Neuronal stem cell (in vitro differentiated cells): ENCODE results near the gene AANAT.
A peak's percentile ranks its signal among the peaks of the same experiment; 100 is the strongest.
"Not testable (repeated sequence)": the region's sequence is repeated elsewhere in the genome, so short reads cannot be mapped to it uniquely, and the experiment has no call there.

Experiments
- DNase-seq: peaks from one replicate; pipeline ENCODE4 v3.0.0-alpha.2; 2013; ENCODE audit warnings: low spot score
- H2AFZ ChIP-seq: one replicate; pipeline ENCODE4 v1.6.1; 2013; ENCODE audit warnings: mild to moderate bottlenecking, low read length, inconsistent platforms
- H2AK5ac ChIP-seq: 2 replicates; pipeline ENCODE4 v1.6.1; 2013; ENCODE audit warnings: low read depth, mild to moderate bottlenecking, inconsistent platforms, low read length, moderate library complexity, mixed read lengths
- H2BK120ac ChIP-seq: 2 replicates; pipeline ENCODE4 v1.6.1; 2013; ENCODE audit warnings: low read depth, mild to moderate bottlenecking, inconsistent platforms, low read length, moderate library complexity, mixed read lengths
- H2BK12ac ChIP-seq: one replicate; pipeline ENCODE4 v1.6.1; 2013; ENCODE audit warnings: low read length, inconsistent platforms
- H2BK15ac ChIP-seq: 2 replicates; pipeline ENCODE4 v1.6.1; 2013; ENCODE audit warnings: mild to moderate bottlenecking, low read length, inconsistent platforms, mixed read lengths
- H2BK5ac ChIP-seq: one replicate; pipeline ENCODE4 v1.6.1; 2013; ENCODE audit warnings: inconsistent platforms, mild to moderate bottlenecking, low read length, moderate library complexity
- H3K14ac ChIP-seq: one replicate; pipeline ENCODE4 v1.6.1; 2013; ENCODE audit warnings: low read length, inconsistent platforms
- H3K18ac ChIP-seq: 2 replicates; pipeline ENCODE4 v1.6.1; 2013; ENCODE audit warnings: low read length, inconsistent platforms
- H3K23ac ChIP-seq: 2 replicates; pipeline ENCODE4 v1.6.1; 2013; ENCODE audit warnings: low read depth, mild to moderate bottlenecking, mixed read lengths, low read length, inconsistent platforms; ENCODE audit not compliant: poor library complexity
- H3K27ac ChIP-seq: replicated peaks from 3 replicates; pipeline ENCODE4 v1.5.1; 2013; ENCODE audit warnings: low read length, inconsistent platforms
- H3K27me3 ChIP-seq, 3 experiments: 2 replicates each; pipeline ENCODE4 v1.6.1; 2013; ENCODE audit warnings: low read length in 3 of 3, mild to moderate bottlenecking in 2 of 3, inconsistent platforms in 1 of 3, low read depth in 1 of 3, mixed read lengths in 1 of 3, moderate library complexity in 1 of 3; ENCODE audit not compliant: control insufficient read depth in 3 of 3, insufficient read depth in 3 of 3
- H3K36me3 ChIP-seq, 2 donors: replicated peaks in 1 of 2; 2 replicates each; pipeline ENCODE4 v1.6.1; 2013; ENCODE audit warnings: low read length in 2 of 2; ENCODE audit not compliant: control insufficient read depth in 2 of 2, insufficient read depth in 2 of 2
- H3K4ac ChIP-seq: 2 replicates; pipeline ENCODE4 v1.6.1; 2013; ENCODE audit warnings: inconsistent platforms, mild to moderate bottlenecking, low read length, moderate library complexity
- H3K4me1 ChIP-seq, 2 donors: 1 replicate in 1 of 2; 2 replicates in 1 of 2; pipeline ENCODE4 v1.6.1; 2013; ENCODE audit warnings: low read length in 2 of 2, low read depth in 1 of 2; ENCODE audit not compliant: control insufficient read depth in 2 of 2, insufficient read depth in 1 of 2
- H3K4me2 ChIP-seq: one replicate; pipeline ENCODE4 v1.6.1; 2013; ENCODE audit warnings: mild to moderate bottlenecking, low read length, inconsistent platforms; ENCODE audit not compliant: insufficient read depth, poor library complexity, severe bottlenecking
- H3K4me3 ChIP-seq, 2 donors: 2 replicates each; pipeline ENCODE4 v1.5.1; 2013; ENCODE audit warnings: low read length in 2 of 2, mild to moderate bottlenecking in 2 of 2, inconsistent platforms in 1 of 2, moderate library complexity in 1 of 2
- H3K79me1 ChIP-seq: one replicate; pipeline ENCODE4 v1.6.1; 2013; ENCODE audit warnings: low read depth, mild to moderate bottlenecking, inconsistent platforms, low read length, moderate library complexity
- H3K9ac ChIP-seq: one replicate; pipeline ENCODE4 v1.6.1; 2013; ENCODE audit warnings: mild to moderate bottlenecking, low read depth, low read length, inconsistent platforms; ENCODE audit not compliant: poor library complexity
- H3K9me3 ChIP-seq, 2 donors: replicated peaks in 1 of 2; 2 replicates each; pipeline versions ENCODE3 to v1.6.1; 2013; ENCODE audit warnings: low read length in 2 of 2, mild to moderate bottlenecking in 2 of 2, inconsistent platforms in 1 of 2, low read depth in 1 of 2, mixed read lengths in 1 of 2, moderate library complexity in 1 of 2; ENCODE audit not compliant: control insufficient read depth in 2 of 2, insufficient read depth in 1 of 2
- H4K8ac ChIP-seq: one replicate; pipeline ENCODE4 v1.6.1; 2013; ENCODE audit warnings: low read depth, mild to moderate bottlenecking, inconsistent platforms, low read length, moderate library complexity
- H4K91ac ChIP-seq: one replicate; pipeline ENCODE4 v1.6.1; 2013; ENCODE audit warnings: low read length, low read depth, mild to moderate bottlenecking, inconsistent platforms; ENCODE audit not compliant: poor library complexity
- WGBS, 2 donors: extraction: QIAGEN DNeasy Blood & Tissue Kit; methylation state at CpG; one replicate each; pipeline ENCODE4 v1.1.7; 2013; ENCODE audit warnings: missing lambda C conversion rate in 2 of 2, mixed read lengths in 1 of 2; ENCODE audit not compliant: insufficient read length in 2 of 2, insufficient replicate concordance in 1 of 2; ENCODE audit errors: extremely low coverage in 2 of 2; 5-methylcytosine and 5-hydroxymethylcytosine counted together

The AANAT gene

DNA sequence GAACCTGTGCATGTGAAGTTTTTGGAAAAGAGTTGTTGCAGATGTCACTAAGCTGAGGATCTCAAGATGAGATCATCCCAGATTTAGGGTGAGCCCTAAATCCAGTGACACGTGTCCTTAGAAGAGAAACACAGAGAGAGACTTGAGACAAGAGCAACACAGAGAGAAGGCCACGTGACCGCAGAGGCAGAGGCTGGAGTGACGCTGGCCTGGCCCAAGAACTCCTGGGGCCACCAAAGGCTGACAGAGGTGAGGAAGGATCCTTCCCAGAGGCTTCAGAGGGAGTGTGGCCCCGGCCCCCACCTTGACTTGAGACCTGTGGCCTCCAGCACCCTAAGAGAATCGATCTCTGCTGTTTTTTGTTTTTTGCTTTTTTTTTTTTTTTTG is 45.9 kb downstream of the AANAT start:
- Histone ChIP-seq H2BK15ac (no peak overlapping the region), H3K9ac (no peak overlapping the region), H3K9me3 (no peaks in the 10 kb centered on the region), H4K91ac (no peak overlapping the region), H2BK5ac (no peak overlapping the region), H2AK5ac (no peak overlapping the region), H2AFZ (no peak overlapping the region), H3K18ac (no peak overlapping the region), H3K23ac (no peak overlapping the region), H3K4me1 (peaks cover 1 to 3% of the 10 kb centered on the region in 2 donors), H3K27ac (no peak overlapping the region), H3K4ac (no peak overlapping the region), H2BK120ac (no peak overlapping the region), H3K4me3 (no peak overlapping the region), H3K27me3 (peaks cover 0 to 20% (median 0%) of the 10 kb centered on the region in 3 experiments), H3K14ac (no peak overlapping the region), H3K36me3 (no peaks in the 10 kb centered on the region), H3K4me2 (no peak overlapping the region), H3K79me1 (no peaks in the 10 kb centered on the region), H4K8ac (no peak overlapping the region), H2BK12ac (no peak overlapping the region)
- DNase-seq, result no peak
- WGBS, 2 donors, result no CpG with 5 or more reads among the region's 6 CpGs

DNA sequence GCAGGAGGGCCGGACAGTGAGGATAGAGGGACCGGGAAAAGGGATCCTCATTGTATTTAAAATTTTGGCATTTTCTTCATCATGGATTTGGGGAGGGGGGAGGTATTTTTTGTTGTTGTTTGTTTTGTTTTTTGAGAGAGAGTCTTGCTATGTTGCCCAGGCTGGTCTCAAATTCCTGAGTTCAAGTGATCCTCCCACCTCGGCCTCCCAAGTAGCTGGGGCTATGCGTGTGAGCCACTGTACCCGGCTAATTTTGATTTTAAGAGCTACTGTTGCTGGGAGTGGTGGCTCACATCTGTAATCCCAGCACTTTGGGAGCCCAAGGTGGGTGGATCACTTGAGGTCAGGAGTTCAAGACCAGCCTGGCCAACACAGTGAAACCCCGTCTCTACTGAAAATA is 47.0 kb downstream of the AANAT start:
- not testable (repeated sequence) for H3K14ac ChIP-seq, H2AFZ ChIP-seq, H2BK5ac ChIP-seq, H2BK15ac ChIP-seq, H3K18ac ChIP-seq, H3K27ac ChIP-seq, H3K9ac ChIP-seq, H2AK5ac ChIP-seq, H3K36me3 ChIP-seq, H3K9me3 ChIP-seq, H3K4me2 ChIP-seq, H3K4me1 ChIP-seq, H3K4me3 ChIP-seq, H3K4ac ChIP-seq, H3K79me1 ChIP-seq, H3K23ac ChIP-seq, H2BK12ac ChIP-seq, DNase-seq, H4K8ac ChIP-seq, H2BK120ac ChIP-seq, H4K91ac ChIP-seq
- WGBS, 2 donors, result no CpG with 5 or more reads among the region's 6 CpGs
- peaks cover 0 to 20% (median 0%) of the 10 kb centered on the region in 3 experiments for H3K27me3 ChIP-seq

DNA sequence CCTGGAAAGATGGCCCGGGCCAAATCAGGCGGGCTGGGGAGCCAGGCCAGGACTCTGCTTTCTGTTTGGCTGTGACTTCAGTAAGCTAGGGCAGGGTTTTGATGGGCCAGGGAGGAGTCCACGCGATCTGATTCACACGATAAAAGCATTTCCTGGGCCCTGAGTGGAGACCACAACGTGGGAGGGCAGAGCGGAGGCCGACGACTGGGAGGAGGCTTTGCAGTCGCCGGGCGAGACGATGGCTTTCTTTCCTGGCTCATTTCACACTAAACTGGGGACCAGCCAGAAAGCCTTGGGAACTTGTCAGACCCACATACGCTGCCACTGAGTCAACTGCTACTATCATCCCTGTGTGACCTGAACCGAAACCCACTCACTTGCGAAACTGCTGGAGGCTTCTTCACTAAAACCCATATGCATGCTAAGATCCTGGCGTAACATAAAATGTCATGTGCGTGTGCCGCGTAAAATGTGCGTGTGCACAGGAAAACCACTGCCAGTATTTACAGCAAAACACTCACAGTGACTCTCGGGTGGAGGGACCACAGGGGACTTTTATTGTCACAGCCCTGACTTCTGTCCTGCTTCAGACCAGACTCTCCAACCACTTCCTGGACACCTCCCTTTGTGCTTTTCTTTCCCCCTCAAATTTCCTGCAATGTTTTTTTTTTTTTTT is 48.0 kb downstream of the AANAT start:
- H4K8ac ChIP-seq, result no peak overlapping the region
- H2BK5ac ChIP-seq, result no peak overlapping the region
- H2AFZ ChIP-seq, result peak overlapping the region; percentile 59
- no peak overlapping the region for H2BK15ac ChIP-seq
- no peaks in the 10 kb centered on the region for H3K36me3 ChIP-seq
- H2AK5ac ChIP-seq, result peak overlapping the region; percentile 73
- H3K27me3 ChIP-seq, result peaks cover 0 to 30% (median 0%) of the 10 kb centered on the region in 3 experiments
- no peak overlapping the region for H3K27ac ChIP-seq
- H3K18ac ChIP-seq, result no peak overlapping the region
- DNase-seq, result no peak
- H3K79me1 ChIP-seq, result no peaks in the 10 kb centered on the region
- H3K4me2 ChIP-seq, result no peak overlapping the region
- H3K9ac ChIP-seq, result no peak overlapping the region
- no CpG with 5 or more reads among the region's 22 CpGs for WGBS, 2 donors
- no peak overlapping the region for H3K4me3 ChIP-seq
- H2BK12ac ChIP-seq, result no peak overlapping the region
- peaks cover 3 to 4% of the 10 kb centered on the region in 2 donors for H3K4me1 ChIP-seq
- no peak overlapping the region for H3K23ac ChIP-seq
- H4K91ac ChIP-seq, result no peak overlapping the region
- no peak overlapping the region for H2BK120ac ChIP-seq
- H3K14ac ChIP-seq, result no peak overlapping the region
- no peaks in the 10 kb centered on the region for H3K9me3 ChIP-seq
- H3K4ac ChIP-seq, result no peak overlapping the region

DNA sequence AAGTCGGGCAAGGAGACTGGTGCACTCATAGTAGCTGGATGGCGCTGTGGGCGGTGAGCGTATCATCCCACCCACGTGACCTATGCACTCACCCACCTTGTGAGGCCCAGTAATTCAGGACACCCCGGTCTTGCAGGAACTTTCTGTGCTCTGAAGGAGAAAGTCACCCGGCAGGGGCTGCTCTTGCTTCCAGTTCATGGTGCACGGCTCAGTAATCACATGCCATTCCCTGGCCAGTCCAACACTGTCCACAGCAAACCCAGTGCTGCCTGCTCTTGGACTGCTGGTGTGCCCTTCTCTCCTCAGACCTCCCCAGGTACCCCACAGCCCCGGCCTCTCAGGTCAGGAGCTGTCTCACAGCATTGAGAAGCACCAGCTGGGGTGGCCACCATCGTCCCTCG is 50.2 kb downstream of the AANAT start:
- peaks cover 1% of the 10 kb centered on the region for H3K79me1 ChIP-seq
- DNase-seq, result no peak
- no peak overlapping the region for H4K91ac ChIP-seq
- peak overlapping the region; percentile 6 for H2BK5ac ChIP-seq
- no peaks in the 10 kb centered on the region for H3K9me3 ChIP-seq
- no peak overlapping the region for H3K9ac ChIP-seq
- H2BK12ac ChIP-seq, result no peak overlapping the region
- H3K4me3 ChIP-seq, result no peak overlapping the region
- WGBS, 2 donors, result no CpG with 5 or more reads among the region's 11 CpGs
- no peak overlapping the region for H2BK120ac ChIP-seq
- no peak overlapping the region for H3K23ac ChIP-seq
- H3K4me1 ChIP-seq, result peaks cover 3 to 4% of the 10 kb centered on the region in 2 donors
- peak overlapping the region; percentile 42 for H3K18ac ChIP-seq
- H2BK15ac ChIP-seq, result peak overlapping the region; percentile 39
- peaks cover 0 to 45% (median 0%) of the 10 kb centered on the region in 3 experiments for H3K27me3 ChIP-seq
- H2AFZ ChIP-seq, result no peak overlapping the region
- no peaks in the 10 kb centered on the region for H3K36me3 ChIP-seq
- H3K14ac ChIP-seq, result no peak overlapping the region
- H3K4ac ChIP-seq, result no peak overlapping the region
- no peak overlapping the region for H4K8ac ChIP-seq
- no peak overlapping the region for H3K27ac ChIP-seq
- no peak overlapping the region for H3K4me2 ChIP-seq
- no peak overlapping the region for H2AK5ac ChIP-seq
